ENCODE data around the gene MYL6B.

The MYL6B gene

DNA sequence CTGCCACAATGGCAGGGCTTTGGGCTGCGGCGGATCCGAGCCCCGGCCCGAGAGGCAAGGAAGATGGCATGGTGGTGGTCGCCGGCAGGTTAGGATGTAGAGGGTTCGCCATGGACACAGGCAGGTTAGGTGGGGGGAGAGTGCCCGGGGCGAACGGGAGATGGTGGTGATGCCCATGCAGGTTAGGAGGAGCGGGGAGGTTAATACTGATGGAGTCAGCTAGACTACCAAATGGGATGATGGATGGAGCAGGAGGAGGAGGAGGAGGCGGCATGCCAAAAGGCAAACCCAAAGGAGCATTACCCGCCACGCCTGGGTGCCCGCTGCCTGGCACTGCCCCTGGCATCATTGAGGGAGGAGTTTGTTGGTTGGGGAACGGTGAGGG lies 11.9 kb downstream of the MYL6B start:
- H3K27ac ChIP-seq, result no peak overlapping the region
- TF ChIP-seq CTCF (conservative IDR thresholded peaks at IDR 0.05) (no peak), ZFX (IDR thresholded peaks at IDR 0.05) (no peak)

GRCh38 chr12:56165369-56165768 lies 13.0 kb downstream of the MYL6B start:
- H3K27ac ChIP-seq, result no peak overlapping the region
- TF ChIP-seq CTCF (conservative IDR thresholded peaks at IDR 0.05) (no peak), ZFX (IDR thresholded peaks at IDR 0.05) (no peak)

DNA sequence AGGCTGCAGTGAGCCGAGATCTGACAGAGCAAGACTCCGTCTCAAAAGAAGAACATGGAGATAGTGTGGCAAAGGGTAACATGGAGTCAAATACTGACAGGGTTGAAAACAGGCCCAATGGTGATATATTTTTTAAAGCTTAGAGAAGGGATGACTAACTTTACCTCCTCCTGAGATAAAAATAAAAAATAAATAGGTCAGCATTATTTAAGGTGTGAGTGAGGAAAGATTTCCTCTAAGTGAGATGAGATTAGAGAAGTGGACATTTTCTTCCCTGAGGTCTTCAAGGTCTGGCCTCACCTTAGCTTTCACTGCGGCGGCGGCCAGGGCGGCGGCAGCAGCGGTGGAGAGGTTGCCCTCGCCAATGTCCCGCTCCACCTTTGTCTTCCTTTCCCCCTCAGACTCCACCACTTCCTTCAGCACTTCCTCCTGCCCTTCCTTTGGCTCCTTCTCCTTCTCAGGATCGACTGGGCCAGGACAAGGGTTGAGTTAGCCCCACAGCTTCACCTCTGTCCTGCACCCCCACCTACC lies 16.9 kb downstream of the MYL6B start:
- H3K27ac ChIP-seq, result no peak overlapping the region
- TF ChIP-seq CTCF (conservative IDR thresholded peaks at IDR 0.05) (no peak), ZFX (IDR thresholded peaks at IDR 0.05) (no peak)

- no peak for TF ChIP-seq ZFX (IDR thresholded peaks at IDR 0.05)
- TF ChIP-seq CTCF (conservative IDR thresholded peaks at IDR 0.05), result no peak
Observed at GRCh38 chr12:56172839-56173238, 20.5 kb downstream of the MYL6B start.

DNA sequence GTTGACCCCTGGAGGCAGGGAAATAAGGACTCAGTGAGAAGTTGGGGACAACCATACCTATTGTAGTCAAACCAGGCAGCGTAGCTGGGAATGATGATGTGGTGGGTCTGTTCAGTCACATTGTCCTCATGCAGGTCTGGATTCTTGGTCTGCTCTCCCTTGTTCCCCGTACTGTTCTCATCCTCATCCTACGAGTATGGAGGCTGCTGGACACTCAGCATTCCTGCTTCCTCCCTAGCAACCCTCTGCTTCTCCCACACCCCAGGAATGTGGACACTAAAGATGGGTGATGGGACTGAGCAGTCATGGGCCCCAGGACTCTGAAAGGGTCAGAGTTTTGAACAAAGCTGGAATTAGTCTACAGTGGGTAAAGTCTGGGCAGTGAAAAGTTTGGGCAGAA lies 26.0 kb downstream of the MYL6B start:
- H3K27ac ChIP-seq, result no peak overlapping the region
- TF ChIP-seq ZFX (IDR thresholded peaks at IDR 0.05) (no peak), CTCF (conservative IDR thresholded peaks at IDR 0.05) (no peak)

More at GRCh38 chr12:56172839-56173238, 20.5 kb downstream of the MYL6B start:
- H3K27ac ChIP-seq, result no peak overlapping the region

GRCh38 chr12:56186957-56187356 lies 34.6 kb downstream of the MYL6B start:
- TF ChIP-seq CTCF (conservative IDR thresholded peaks at IDR 0.05), result no peak
- TF ChIP-seq ZFX (IDR thresholded peaks at IDR 0.05), result no peak
- no peak overlapping the region for H3K27ac ChIP-seq

- TF ChIP-seq ZFX (IDR thresholded peaks at IDR 0.05) (no peak), CTCF (conservative IDR thresholded peaks at IDR 0.05) (no peak)
- peak overlapping the region; percentile 84 for H3K27ac ChIP-seq
Observed at GRCh38 chr12:56188131-56188777, 35.9 kb downstream of the MYL6B start.
